ENCODE results near the gene SLC2A4. TPM values are rescaled to one million over a fixed set of nuclear protein-coding genes. Genes with fewer than 3 reads are reported as not detected.

Gene SLC2A4
- total RNA-seq, 1 donor = under 0.01 TPM

DNA sequence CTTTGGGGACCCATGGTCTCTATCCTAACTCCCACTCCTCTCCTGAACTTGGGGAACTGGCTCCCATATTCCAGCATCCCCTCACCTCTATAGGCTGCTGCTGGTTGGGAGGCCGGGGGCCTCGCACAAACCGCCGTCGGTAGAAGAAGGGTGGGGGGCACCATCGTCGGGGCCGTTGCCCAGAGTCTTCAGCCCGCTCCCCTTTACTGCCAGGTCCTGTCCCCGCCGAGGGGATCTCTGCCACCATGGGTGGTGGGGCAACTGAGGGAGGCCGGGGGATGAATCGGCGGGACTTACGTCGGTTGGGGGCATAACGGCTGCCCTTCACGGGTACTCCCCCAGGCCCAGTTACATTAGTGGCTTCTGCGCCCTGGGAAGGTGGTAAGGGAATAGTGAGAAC is 8.6 kb downstream of the SLC2A4 start:
- TF ChIP-seq CTCF (IDR thresholded peaks at IDR 0.05; ENCODE audit: insufficient read depth, low read depth, low read length) = no peak
- H3K4me3 ChIP-seq (ENCODE audit: low read depth, low read length) = no peak overlapping the region
- DNase-seq (ENCODE audit: low read depth) = no peak

GRCh38 chr17:7290685-7291084 is 9.2 kb downstream of the SLC2A4 start:
- no peak for DNase-seq (ENCODE audit: low read depth)
- H3K4me3 ChIP-seq (ENCODE audit: low read depth, low read length) = no peak overlapping the region
- TF ChIP-seq CTCF (IDR thresholded peaks at IDR 0.05; ENCODE audit: insufficient read depth, low read depth, low read length) = no peak

GRCh38 chr17:7292194-7292593 is 10.7 kb downstream of the SLC2A4 start:
- DNase-seq (ENCODE audit: low read depth) = no peak
- H3K4me3 ChIP-seq (ENCODE audit: low read depth, low read length) = no peak overlapping the region
- no peak for TF ChIP-seq CTCF (IDR thresholded peaks at IDR 0.05; ENCODE audit: insufficient read depth, low read depth, low read length)

GRCh38 chr17:7292729-7293128 is 11.2 kb downstream of the SLC2A4 start:
- no peak overlapping the region for H3K4me3 ChIP-seq (ENCODE audit: low read depth, low read length)
- no peak for DNase-seq (ENCODE audit: low read depth)
- TF ChIP-seq CTCF (IDR thresholded peaks at IDR 0.05; ENCODE audit: insufficient read depth, low read depth, low read length) = no peak

GRCh38 chr17:7293159-7293558 is 11.6 kb downstream of the SLC2A4 start:
- no peak for TF ChIP-seq CTCF (IDR thresholded peaks at IDR 0.05; ENCODE audit: insufficient read depth, low read depth, low read length)
- DNase-seq (ENCODE audit: low read depth) = no peak
- H3K4me3 ChIP-seq (ENCODE audit: low read depth, low read length) = no peak overlapping the region

- no peak for DNase-seq (ENCODE audit: low read depth)
- H3K4me3 ChIP-seq (ENCODE audit: low read depth, low read length) = no peak overlapping the region
- no peak for TF ChIP-seq CTCF (IDR thresholded peaks at IDR 0.05; ENCODE audit: insufficient read depth, low read depth, low read length)
These were observed 12.5 kb downstream of the SLC2A4 start for GRCh38 chr17:7293816-7294613.
